HepG2 (cell line): Measurements from ENCODE around the gene DTD2. TPM values are rescaled to one million over a fixed set of nuclear protein-coding genes. Genes with fewer than 3 reads are reported as not detected.

ENCODE experiments used
- ARHGAP35 ChIP-seq: sonication (generic); formaldehyde crosslinking; IDR thresholded peaks from 2 replicates; pipeline ENCODE4 v1.9.0; 2022; ENCODE audit warnings: mild to moderate bottlenecking, inconsistent platforms, moderate library complexity, missing genetic modification reagents, borderline replicate concordance
- ASH2L ChIP-seq: fragments of 300-600, 200-600 bp; sonication (generic); IDR thresholded peaks from 2 replicates; pipeline ENCODE4 v1.7.0; 2017; ENCODE audit warnings: low read depth, mild to moderate bottlenecking, moderate library complexity, mixed read lengths, low read length; ENCODE audit not compliant: insufficient read length
- FOXM1 ChIP-seq: sonication (generic); formaldehyde crosslinking; IDR thresholded peaks from 2 replicates; pipeline ENCODE4 v1.5.0; 2020; ENCODE audit warnings: missing genetic modification reagents
- HES4 ChIP-seq: sonication (generic); formaldehyde crosslinking; IDR thresholded peaks from 2 replicates; pipeline ENCODE4 v1.9.0; 2021; ENCODE audit warnings: mild to moderate bottlenecking, missing genetic modification reagents, borderline replicate concordance
- MAFK ChIP-seq, 2 experiments: IDR thresholded peaks in 1 of 2; conservative IDR thresholded peaks in 1 of 2; 2 replicates each; pipeline ENCODE4 v1.6.1; 2011; ENCODE audit warnings: improper control_type of control experiment in 2 of 2, low read length in 2 of 2
- MED1 ChIP-seq: sonication (generic); formaldehyde crosslinking; IDR thresholded peaks from 2 replicates; pipeline ENCODE4 v1.4.0; 2020; ENCODE audit warnings: missing genetic modification reagents
- NBN ChIP-seq: fragments of 450-650 bp; conservative IDR thresholded peaks from 2 replicates; pipeline ENCODE4 v1.6.1; 2017
- RAD51 ChIP-seq: fragments of 450-650 bp; IDR thresholded peaks from 2 replicates; pipeline ENCODE4 v1.6.1; 2016; ENCODE audit warnings: borderline replicate concordance
- RFX3 ChIP-seq: IDR thresholded peaks from 2 replicates; pipeline ENCODE4 v1.6.1; 2016; ENCODE audit warnings: missing biosample characterization, missing genetic modification reagents
- SIX1 ChIP-seq: sonication (generic); formaldehyde crosslinking; IDR thresholded peaks from 2 replicates; pipeline ENCODE4 v1.4.0; 2020; ENCODE audit warnings: missing genetic modification reagents, borderline replicate concordance
- SIX4 ChIP-seq: sonication (generic); formaldehyde crosslinking; IDR thresholded peaks from 2 replicates; pipeline ENCODE4 v1.4.0; 2020; ENCODE audit warnings: missing genetic modification reagents
- SMC3 ChIP-seq: IDR thresholded peaks from 2 replicates; pipeline ENCODE4 v1.6.1; 2011; ENCODE audit warnings: low read length, improper control_type of control experiment
- SRF ChIP-seq: IDR thresholded peaks from 2 replicates; pipeline ENCODE4 v1.6.1; 2011; ENCODE audit warnings: mild to moderate bottlenecking, low read depth, low read length, moderate library complexity
- ZNF24 ChIP-seq: fragments of 450-650 bp; IDR thresholded peaks from 2 replicates; pipeline ENCODE4 v1.6.1; 2017; ENCODE audit warnings: antibody characterized with exemption, mild to moderate bottlenecking
- ZNF280B ChIP-seq: sonication (generic); formaldehyde crosslinking; IDR thresholded peaks from 2 replicates; pipeline ENCODE4 v1.5.0; 2020; ENCODE audit warnings: missing genetic modification reagents, mild to moderate bottlenecking, borderline replicate concordance
- ZNF616 ChIP-seq: sonication (generic); formaldehyde crosslinking; IDR thresholded peaks from 2 replicates; pipeline ENCODE4 v1.5.0; 2020; ENCODE audit warnings: low read depth, mild to moderate bottlenecking, missing genetic modification reagents
- ZNF772 ChIP-seq: sonication (generic); formaldehyde crosslinking; IDR thresholded peaks from 2 replicates; pipeline ENCODE4 v1.5.0; 2020; ENCODE audit warnings: mild to moderate bottlenecking, missing genetic modification reagents
- ZNF790 ChIP-seq: sonication (generic); formaldehyde crosslinking; IDR thresholded peaks from 2 replicates; pipeline ENCODE4 v1.8.0; 2022; ENCODE audit warnings: missing genetic modification reagents, mild to moderate bottlenecking, borderline replicate concordance
- polyA plus RNA-seq, 8 experiments: library from polyadenylated mRNA; depleted of rRNA in 3 of 8; stranded (reverse) in 7 of 8; unstranded in 1 of 8; fragments of >200 nt; fragmentation: Illumina TruSeq in 4 of 8; extraction: Trizol in 4 of 8; gene quantifications; 2 replicates each; pipeline versions ENCODE4 v1.2.1 to v1.2.3, GENCODE V29; 2011 to 2016; ENCODE audit warnings: low read depth in 4 of 8, missing spikeins in 1 of 8, mixed read lengths in 1 of 8; ENCODE audit not compliant: insufficient read depth in 1 of 8
- total RNA-seq, 5 experiments: library from RNA; depleted of rRNA; stranded (reverse); fragments of >200 nt; fragmentation: Illumina TruSeq; extraction: Trizol; gene quantifications; 2 replicates each; pipeline ENCODE4 v1.2.3, GENCODE V29; 2016; ENCODE audit warnings: low read depth in 1 of 5
- TF ChIP-seq, protein P1 (sequence below): IDR thresholded peaks from 2 replicates; pipeline ENCODE4 v1.6.1; 2016; ENCODE audit warnings: mild to moderate bottlenecking, missing biosample characterization, missing genetic modification reagents
- TF ChIP-seq, protein P2 (sequence below): sonication (generic); formaldehyde crosslinking; IDR thresholded peaks from 2 replicates; pipeline ENCODE4 v1.4.0; 2020; ENCODE audit warnings: mild to moderate bottlenecking, low read depth, missing genetic modification reagents
- TF ChIP-seq, protein P3 (sequence below): sonication (generic); formaldehyde crosslinking; IDR thresholded peaks from 2 replicates; pipeline ENCODE4 v1.8.0; 2023; ENCODE audit warnings: mild to moderate bottlenecking, missing genetic modification reagents
- TF ChIP-seq, protein P4 (sequence below): sonication (generic); formaldehyde crosslinking; IDR thresholded peaks from 2 replicates; pipeline ENCODE4 v1.5.0; 2020; ENCODE audit warnings: mild to moderate bottlenecking, missing genetic modification reagents

DTD2 gene
- total and polyA plus RNA-seq, 2 of the 13 experiments (the other 11 are each of a cell fraction or from before 2014, with no cell fraction given), result 22.3 to 49.8 TPM

GRCh38 chr14:31486764-31487163 is 29.5 kb upstream of the DTD2 start (continued):
- TF ChIP-seq RAD51 (0 out of 2 replicates have a peak, but pooled peaks have one; percentile 28), ZNF772 (CRISPR knock-in tag) (no peak), SIX1 (no peak), FOXM1 (CRISPR knock-in tag) (no peak), MED1 (CRISPR knock-in tag) (no peak), ASH2L (no peak), MAFK (conservative IDR thresholded peaks at IDR 0.05 in 1 of 2, IDR thresholded peaks at IDR 0.05 in 1 of 2; ENCODE audit: low read length in 2 of 2) (no peak), ZNF24 (no peak), HES4 (CRISPR knock-in tag) (no peak), ZNF616 (no peak), ARHGAP35 (no peak), SIX4 (no peak), SRF (no peak), SMC3 (no peak), RFX3 (CRISPR knock-in tag) (no peak), NBN (0 out of 2 replicates have a peak, but pooled peaks have one; percentile 61), ZNF280B (CRISPR knock-in tag) (no peak), ZNF790 (CRISPR knock-in tag) (no peak)
- TF ChIP-seq, protein P1, sequence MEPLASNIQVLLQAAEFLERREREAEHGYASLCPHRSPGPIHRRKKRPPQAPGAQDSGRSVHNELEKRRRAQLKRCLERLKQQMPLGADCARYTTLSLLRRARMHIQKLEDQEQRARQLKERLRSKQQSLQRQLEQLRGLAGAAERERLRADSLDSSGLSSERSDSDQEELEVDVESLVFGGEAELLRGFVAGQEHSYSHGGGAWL (CRISPR knock-in tag), result no peak
- TF ChIP-seq, protein P2, sequence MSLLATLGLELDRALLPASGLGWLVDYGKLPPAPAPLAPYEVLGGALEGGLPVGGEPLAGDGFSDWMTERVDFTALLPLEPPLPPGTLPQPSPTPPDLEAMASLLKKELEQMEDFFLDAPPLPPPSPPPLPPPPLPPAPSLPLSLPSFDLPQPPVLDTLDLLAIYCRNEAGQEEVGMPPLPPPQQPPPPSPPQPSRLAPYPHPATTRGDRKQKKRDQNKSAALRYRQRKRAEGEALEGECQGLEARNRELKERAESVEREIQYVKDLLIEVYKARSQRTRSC (CRISPR knock-in tag), result no peak
- TF ChIP-seq, protein P3, sequence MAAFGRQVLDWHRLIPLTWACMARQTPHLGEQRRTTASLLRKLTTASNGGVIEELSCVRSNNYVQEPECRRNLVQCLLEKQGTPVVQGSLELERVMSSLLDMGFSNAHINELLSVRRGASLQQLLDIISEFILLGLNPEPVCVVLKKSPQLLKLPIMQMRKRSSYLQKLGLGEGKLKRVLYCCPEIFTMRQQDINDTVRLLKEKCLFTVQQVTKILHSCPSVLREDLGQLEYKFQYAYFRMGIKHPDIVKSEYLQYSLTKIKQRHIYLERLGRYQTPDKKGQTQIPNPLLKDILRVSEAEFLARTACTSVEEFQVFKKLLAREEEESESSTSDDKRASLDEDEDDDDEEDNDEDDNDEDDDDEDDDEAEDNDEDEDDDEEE (CRISPR knock-in tag), result no peak
- TF ChIP-seq, protein P4, sequence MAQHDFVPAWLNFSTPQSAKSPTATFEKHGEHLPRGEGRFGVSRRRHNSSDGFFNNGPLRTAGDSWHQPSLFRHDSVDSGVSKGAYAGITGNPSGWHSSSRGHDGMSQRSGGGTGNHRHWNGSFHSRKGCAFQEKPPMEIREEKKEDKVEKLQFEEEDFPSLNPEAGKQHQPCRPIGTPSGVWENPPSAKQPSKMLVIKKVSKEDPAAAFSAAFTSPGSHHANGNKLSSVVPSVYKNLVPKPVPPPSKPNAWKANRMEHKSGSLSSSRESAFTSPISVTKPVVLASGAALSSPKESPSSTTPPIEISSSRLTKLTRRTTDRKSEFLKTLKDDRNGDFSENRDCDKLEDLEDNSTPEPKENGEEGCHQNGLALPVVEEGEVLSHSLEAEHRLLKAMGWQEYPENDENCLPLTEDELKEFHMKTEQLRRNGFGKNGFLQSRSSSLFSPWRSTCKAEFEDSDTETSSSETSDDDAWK (CRISPR knock-in tag), result no peak
